DND-41 (cell line): ENCODE data around the gene WBP11.

Source experiments
- CTCF ChIP-seq: IDR thresholded peaks from 2 replicates; pipeline ENCODE4 v1.5.1; 2012; ENCODE audit warnings: borderline replicate concordance, low read length, moderate library complexity, mild to moderate bottlenecking; ENCODE audit not compliant: poor library complexity, severe bottlenecking; ENCODE audit errors: extremely low read depth
- EZH2 ChIP-seq: IDR thresholded peaks from 3 replicates; pipeline ENCODE4 v1.6.1; 2012; ENCODE audit warnings: borderline replicate concordance, low read depth, mild to moderate bottlenecking, moderate library complexity, low read length, inconsistent platforms; ENCODE audit not compliant: severe bottlenecking

GRCh38 chr12:14765398-14765797, 37.9 kb downstream of the WBP11 start:
- TF ChIP-seq CTCF: no peak
- TF ChIP-seq EZH2: no peak
